Measurements from ENCODE around the gene RNASEH2A.

DNA sequence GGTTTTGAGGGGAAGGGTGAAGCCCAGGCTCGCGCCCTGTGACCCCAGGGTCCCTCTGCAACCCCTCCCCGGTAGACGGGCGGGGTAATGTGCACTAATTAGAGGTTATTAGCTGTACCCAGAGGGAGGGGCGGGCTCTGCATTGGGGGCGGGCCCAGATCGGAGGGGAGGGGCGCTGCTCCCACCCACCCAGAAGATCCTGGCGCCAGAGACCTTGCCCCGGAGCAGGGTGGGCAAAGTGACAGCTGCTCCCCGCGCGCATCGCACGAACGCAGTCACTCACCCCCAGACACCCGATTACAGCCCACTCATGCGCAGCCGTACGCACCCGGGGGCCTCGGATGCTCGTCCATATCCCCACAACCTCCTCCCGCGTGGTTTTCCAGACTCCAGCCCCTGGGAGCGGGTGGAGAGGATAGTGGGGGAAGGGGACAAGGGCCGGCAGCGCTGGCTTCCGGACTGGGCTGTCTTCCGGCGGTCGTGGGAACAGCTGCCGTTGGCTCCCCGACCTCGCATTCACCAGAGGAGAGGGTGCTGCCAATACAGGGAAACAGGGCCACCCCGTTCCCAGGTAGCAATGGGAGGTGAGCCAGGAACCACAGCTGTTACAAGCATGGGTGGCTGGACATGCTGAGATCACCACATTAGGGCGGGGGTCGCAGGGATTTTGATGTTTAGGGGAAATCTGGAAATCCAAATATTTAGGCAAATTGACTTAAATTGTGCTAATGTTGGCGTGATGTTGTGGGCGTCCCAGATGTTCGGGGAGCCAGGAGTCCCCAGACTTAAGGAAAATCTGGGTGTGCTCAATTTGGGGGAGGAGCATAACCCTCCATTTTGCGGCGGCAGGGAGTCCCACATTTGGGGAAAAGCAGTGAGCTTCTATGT, 28.1 kb upstream of the RNASEH2A start:
- TF ChIP-seq, protein P1, sequence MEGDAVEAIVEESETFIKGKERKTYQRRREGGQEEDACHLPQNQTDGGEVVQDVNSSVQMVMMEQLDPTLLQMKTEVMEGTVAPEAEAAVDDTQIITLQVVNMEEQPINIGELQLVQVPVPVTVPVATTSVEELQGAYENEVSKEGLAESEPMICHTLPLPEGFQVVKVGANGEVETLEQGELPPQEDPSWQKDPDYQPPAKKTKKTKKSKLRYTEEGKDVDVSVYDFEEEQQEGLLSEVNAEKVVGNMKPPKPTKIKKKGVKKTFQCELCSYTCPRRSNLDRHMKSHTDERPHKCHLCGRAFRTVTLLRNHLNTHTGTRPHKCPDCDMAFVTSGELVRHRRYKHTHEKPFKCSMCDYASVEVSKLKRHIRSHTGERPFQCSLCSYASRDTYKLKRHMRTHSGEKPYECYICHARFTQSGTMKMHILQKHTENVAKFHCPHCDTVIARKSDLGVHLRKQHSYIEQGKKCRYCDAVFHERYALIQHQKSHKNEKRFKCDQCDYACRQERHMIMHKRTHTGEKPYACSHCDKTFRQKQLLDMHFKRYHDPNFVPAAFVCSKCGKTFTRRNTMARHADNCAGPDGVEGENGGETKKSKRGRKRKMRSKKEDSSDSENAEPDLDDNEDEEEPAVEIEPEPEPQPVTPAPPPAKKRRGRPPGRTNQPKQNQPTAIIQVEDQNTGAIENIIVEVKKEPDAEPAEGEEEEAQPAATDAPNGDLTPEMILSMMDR (IDR thresholded peaks at IDR 0.05; ENCODE audit: low read length) = no peak
- TF ChIP-seq EZH2 (IDR thresholded peaks at IDR 0.05; ENCODE audit: borderline replicate concordance, low read length) = no peak

All from OCI-LY1 (cell line).